GM21737 (cell line): ENCODE results near the gene RAPGEF6.
"Not testable (repeated sequence)": the region's sequence is repeated elsewhere in the genome, so short reads cannot be mapped to it uniquely, and the experiment has no call there.

Source experiments
- ATAC-seq: cut with Tn5 transposase; IDR thresholded peaks from one replicate; pipeline ENCODE4 v1.9.1; 2021; ENCODE audit warnings: mild to moderate bottlenecking, moderate library complexity; ENCODE audit not compliant: unreplicated experiment

Gene RAPGEF6

DNA sequence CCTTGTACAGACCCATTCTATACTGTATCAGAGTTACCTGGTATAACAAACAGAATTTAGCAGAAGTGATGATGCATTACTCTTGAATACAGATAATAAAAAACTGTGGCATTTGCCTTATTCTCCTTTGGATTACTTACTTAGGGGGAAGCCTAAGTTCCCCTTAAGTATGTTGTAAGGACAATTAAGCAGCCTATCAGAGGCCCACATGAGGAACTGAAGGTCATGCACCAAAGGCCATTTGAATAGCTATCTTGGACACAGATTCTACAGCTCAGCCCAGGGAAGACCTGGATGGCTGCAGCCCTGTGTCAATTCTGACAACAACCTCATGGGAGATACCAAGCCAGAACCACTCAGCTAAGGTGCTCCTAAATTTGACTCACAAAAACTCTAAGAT is 125.2 kb downstream of the RAPGEF6 start:
- no peak for ATAC-seq

DNA sequence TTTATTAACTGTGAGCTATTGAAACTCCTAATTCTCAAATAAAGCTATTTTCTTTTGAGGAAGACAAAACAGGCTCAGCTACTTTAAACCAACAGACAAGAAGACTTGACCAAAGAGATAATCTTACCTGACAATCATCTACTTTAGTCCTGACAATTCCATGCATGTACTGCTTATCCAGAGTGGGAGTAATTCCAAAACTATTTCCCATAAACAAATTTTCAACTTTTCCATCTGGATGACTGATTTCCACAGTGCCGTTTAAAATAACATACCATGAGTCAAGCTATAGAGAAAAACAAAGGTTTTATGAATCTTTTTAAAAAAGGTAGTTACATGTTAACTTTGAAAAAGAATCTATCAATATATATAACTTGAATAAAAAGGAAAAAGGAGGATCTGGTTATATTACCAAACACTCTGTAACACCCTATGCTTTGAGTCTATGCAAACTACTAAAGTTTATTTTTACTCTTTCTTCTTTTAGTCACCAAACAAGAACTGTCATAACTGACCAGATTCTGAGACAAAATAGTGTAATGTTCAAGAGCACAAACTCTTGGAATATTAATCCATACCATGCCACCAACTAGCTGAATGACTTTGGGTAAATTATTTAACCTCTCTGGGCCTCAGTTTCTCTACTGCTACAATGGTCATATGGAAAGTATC is 129.7 kb downstream of the RAPGEF6 start:
- ATAC-seq, result no peak

DNA sequence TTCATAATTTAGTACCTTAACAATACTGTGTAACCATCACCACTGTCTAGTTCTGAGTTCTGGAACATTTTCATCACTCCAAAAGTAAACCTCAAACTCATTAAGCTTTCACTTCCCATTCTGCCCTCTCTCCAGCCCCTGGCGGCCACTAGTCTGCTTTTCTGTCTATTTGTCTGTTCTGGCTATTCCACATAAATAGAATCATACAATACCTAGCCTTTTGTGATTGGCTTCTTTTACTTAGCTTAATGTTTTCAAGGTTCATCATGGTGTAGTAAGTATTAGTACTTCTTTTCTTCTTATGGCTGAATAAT is 138.7 kb downstream of the RAPGEF6 start:
- peak; percentile 88 for ATAC-seq

DNA sequence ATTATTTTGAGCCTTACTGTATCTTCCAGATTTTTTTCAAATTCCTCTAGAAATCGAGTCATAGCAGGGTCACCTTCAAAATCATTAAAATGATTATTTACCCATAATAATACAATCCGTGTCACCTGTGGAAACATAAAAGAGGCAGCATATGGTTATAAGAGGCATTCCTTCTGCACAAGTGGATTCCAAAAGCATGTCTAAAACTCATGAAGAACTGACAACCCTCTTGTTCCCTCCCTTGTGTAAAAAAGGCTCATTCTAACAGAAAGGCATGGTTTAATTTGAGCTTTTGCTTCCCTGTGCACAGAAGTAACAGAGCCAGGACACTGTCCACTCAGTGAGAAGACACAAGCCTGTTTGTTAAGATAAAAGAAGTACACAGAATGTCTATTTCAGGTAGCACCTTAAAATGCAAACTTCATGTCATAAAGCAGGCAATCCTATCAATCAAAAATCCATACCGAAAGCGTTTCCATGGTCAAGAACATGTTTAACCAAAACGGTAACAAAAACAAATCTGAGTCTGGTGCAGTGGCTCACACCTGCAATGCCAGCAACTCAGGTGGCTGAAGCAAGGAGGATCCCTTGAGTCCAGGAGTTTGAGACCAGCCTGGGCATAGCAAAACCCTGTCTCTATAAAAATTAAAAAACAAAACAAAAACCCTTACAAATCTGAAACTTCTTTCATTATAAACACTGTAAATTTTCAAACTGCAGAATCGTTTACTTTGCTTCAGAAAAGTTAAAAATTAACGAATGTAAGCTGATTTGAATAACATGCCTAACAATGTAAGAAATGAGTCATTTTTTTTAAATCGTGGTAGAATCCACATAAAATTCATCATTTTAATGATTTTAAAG is 139.3 kb downstream of the RAPGEF6 start:
- peak; percentile 18 for ATAC-seq

GRCh38 chr5:131491749-131492148 is 143.3 kb downstream of the RAPGEF6 start:
- ATAC-seq, result no peak

DNA sequence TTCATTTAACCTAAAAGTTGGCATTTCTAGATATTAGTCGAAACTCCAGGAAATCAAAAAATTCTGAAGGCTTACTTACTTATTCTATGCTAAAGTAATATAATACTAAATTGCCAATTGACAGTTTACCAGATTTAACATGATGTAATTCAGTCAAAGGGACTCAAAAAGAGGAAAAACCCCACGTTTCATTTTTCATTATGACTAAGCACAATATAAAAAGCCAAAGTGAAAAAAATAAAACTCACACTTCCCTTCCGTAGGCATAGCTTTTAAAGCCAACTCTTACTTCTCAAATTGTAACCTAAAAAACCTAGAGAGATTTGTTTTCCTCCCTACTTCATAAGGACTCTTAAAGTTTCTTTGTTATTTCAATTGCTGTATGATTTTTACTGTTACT is 146.6 kb downstream of the RAPGEF6 start:
- peak; percentile 79 for ATAC-seq

DNA sequence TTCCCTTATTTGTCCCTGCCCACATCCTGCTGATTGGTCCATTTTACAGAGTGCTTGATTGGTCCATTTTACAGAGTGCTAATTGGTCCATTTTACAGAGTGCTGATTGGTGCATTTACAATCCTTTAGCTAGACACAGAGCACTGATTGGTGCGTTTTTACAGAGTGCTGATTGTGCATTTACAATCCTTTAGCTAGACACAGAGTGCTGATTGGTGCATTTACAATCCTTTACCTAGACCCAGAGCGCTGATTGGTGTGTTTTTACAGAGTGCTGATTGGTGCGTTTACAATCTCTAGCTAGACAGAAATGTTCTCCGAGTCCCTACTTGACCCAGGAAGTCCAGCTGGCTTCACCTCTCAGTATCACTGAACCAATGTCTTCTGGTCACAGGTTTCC is 147.7 kb downstream of the RAPGEF6 start:
- not testable (repeated sequence) for ATAC-seq

DNA sequence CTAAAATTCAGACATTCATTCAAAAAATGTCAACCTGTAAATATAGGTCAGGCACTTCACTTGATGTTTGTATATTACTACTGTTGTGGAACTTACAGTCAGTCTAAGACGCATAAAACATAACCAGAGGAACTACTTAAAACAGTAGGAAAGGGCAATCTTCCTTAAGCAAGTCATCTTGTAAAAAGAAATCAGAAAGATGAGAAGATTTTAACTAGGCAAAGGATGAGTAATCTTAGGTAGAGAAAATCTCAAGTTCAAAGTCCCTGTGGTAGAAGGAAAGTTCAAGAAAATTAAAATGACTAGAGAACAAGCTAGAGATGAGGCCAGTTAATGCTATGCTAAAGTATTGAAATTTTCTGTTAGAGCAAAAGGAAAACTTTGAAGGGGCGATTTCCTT is 152.4 kb downstream of the RAPGEF6 start:
- no peak for ATAC-seq

DNA sequence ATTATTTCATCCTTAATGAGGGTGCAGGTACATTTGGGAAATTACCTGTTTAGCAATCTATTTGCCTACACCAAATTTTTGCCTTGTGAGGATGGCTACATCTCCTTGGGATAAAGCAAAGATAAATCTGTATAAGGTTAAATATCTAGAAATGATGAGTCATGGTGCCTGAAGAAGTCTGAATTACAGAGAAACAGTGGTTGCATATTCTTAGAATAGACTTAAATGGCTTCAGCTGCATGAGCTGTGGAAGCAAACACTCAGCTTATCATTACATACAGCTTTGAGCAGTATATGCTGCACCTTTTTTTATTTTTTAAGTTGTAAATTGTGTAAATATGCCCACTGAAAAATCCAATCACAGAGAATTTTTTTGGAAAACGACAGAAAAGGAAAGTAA is 153.5 kb downstream of the RAPGEF6 start:
- no peak for ATAC-seq

- ATAC-seq, result no peak
Measured at GRCh38 chr5:131475541-131475941, 159.5 kb downstream of the RAPGEF6 start.

- ATAC-seq, result no peak
Measured at GRCh38 chr5:131473731-131474130, 161.3 kb downstream of the RAPGEF6 start.

GRCh38 chr5:131466171-131466766 is 168.8 kb downstream of the RAPGEF6 start:
- ATAC-seq, result no peak

DNA sequence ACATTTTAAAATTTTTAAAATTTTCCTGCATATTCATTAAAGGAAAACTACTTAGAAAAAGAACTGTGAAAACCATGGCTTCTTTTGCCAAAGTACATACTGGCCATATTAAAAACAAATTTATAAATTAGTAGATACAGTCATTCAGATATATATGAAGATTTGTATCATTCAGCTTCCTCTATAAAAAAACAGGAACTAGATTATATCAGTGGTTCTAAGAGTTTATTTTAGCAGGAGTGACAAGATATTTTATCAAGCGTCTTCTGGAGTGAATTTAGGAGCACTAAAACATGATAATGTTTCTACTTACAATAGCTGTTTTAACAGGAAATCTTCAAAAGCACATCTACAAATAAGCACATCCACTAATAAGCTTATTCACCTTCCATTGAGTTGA is 171.4 kb downstream of the RAPGEF6 start:
- ATAC-seq, result no peak

GRCh38 chr5:131462454-131462853 is 172.6 kb downstream of the RAPGEF6 start:
- ATAC-seq, result no peak

GRCh38 chr5:131461742-131462141 is 173.3 kb downstream of the RAPGEF6 start:
- ATAC-seq, result no peak

- ATAC-seq, result no peak
Measured at GRCh38 chr5:131460867-131461572, 174.0 kb downstream of the RAPGEF6 start.

- ATAC-seq, result no peak
Measured at GRCh38 chr5:131460133-131460532, 174.9 kb downstream of the RAPGEF6 start.

- ATAC-seq, result no peak
Measured at GRCh38 chr5:131459216-131459615, 175.8 kb downstream of the RAPGEF6 start.

GRCh38 chr5:131457193-131457592 is 177.8 kb downstream of the RAPGEF6 start:
- no peak for ATAC-seq

DNA sequence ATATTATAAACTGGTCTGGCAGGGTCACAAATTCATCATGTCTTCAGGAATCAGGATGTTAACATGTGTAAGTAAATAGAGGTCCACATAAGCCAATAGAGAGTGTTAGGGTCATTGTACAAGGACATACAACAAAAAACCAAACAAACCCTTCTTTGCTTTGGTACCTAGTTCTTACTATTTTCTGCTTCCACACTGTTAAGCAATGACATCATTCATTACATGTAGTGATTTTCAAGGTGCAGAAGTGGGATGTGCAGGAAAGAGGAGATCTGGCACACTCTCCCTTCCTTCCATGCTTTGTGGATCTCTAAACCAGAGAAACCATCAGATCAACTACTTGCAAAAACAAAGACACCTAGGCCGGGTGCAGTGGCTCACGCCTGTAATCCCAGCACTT is 184.1 kb downstream of the RAPGEF6 start:
- ATAC-seq, result no peak

GRCh38 chr5:131441184-131441583 is 193.8 kb downstream of the RAPGEF6 start:
- ATAC-seq, result no peak
